ENCODE data around the gene RABGAP1L. TPM values are rescaled to one million over a fixed set of nuclear protein-coding genes. Genes with fewer than 3 reads are reported as not detected.

The RABGAP1L gene
- total RNA-seq, 1 donor from 2014 or later, result 80.6 TPM

GRCh38 chr1:174785510-174785909 is 626.2 kb downstream of the RABGAP1L start:
- Histone ChIP-seq H3K36me3 (no peaks in the 10 kb centered on the region), H3K4me1 (no peaks in the 10 kb centered on the region), H3K27ac (no peak overlapping the region), H3K4me3 (no peak overlapping the region), H3K27me3 (no peaks in the 10 kb centered on the region), H3K9me3 (no peaks in the 10 kb centered on the region)
- ATAC-seq (peak; percentile 35), DNase-seq (no peak)
- TF ChIP-seq CTCF (IDR thresholded peaks at IDR 0.05), result no peak
- intact Hi-C loops (cut with DNase I), result no loop called here

- H3K4me3 ChIP-seq, result no peak overlapping the region
- ATAC-seq (no peak), DNase-seq (no peak)
- no peaks in the 10 kb centered on the region for H3K4me1 ChIP-seq
- TF ChIP-seq CTCF (IDR thresholded peaks at IDR 0.05), result no peak
- H3K27ac ChIP-seq, result no peak overlapping the region
- no peaks in the 10 kb centered on the region for H3K27me3 ChIP-seq
- H3K36me3 ChIP-seq, result no peaks in the 10 kb centered on the region
- intact Hi-C loops (cut with DNase I), result no loop called here
- no peaks in the 10 kb centered on the region for H3K9me3 ChIP-seq
Observed at GRCh38 chr1:174786358-174786757, 627.0 kb downstream of the RABGAP1L start.

- intact Hi-C loops (cut with DNase I), result no loop called here
- H3K27me3 ChIP-seq, result no peaks in the 10 kb centered on the region
Observed at GRCh38 chr1:174786760-174787159, 627.4 kb downstream of the RABGAP1L start.

GRCh38 chr1:174788981-174789380 is 629.7 kb downstream of the RABGAP1L start:
- DNase-seq, result no peak
- ATAC-seq, result no peak
- H3K9me3 ChIP-seq, result no peaks in the 10 kb centered on the region
- no peak overlapping the region for H3K27ac ChIP-seq
- no peaks in the 10 kb centered on the region for H3K36me3 ChIP-seq
- no peak for TF ChIP-seq CTCF (IDR thresholded peaks at IDR 0.05)
- H3K4me3 ChIP-seq, result no peak overlapping the region
- intact Hi-C loops (cut with DNase I), result no loop called here
- H3K4me1 ChIP-seq, result no peaks in the 10 kb centered on the region
- H3K27me3 ChIP-seq, result no peaks in the 10 kb centered on the region

More at GRCh38 chr1:174786760-174787159, 627.4 kb downstream of the RABGAP1L start:
- Histone ChIP-seq H3K4me3 (no peak overlapping the region), H3K9me3 (no peaks in the 10 kb centered on the region), H3K36me3 (no peaks in the 10 kb centered on the region), H3K27ac (no peak overlapping the region), H3K4me1 (no peaks in the 10 kb centered on the region)
- no peak for ATAC-seq
- no peak for DNase-seq
- no peak for TF ChIP-seq CTCF (IDR thresholded peaks at IDR 0.05)

- TF ChIP-seq CTCF (IDR thresholded peaks at IDR 0.05), result no peak
- Histone ChIP-seq H3K27ac (no peak overlapping the region), H3K36me3 (no peaks in the 10 kb centered on the region), H3K27me3 (no peaks in the 10 kb centered on the region), H3K4me1 (no peaks in the 10 kb centered on the region), H3K9me3 (no peaks in the 10 kb centered on the region), H3K4me3 (no peak overlapping the region)
- intact Hi-C loops (cut with DNase I), result no loop called here
- ATAC-seq (no peak), DNase-seq (no peak)
Observed at GRCh38 chr1:174789399-174789798, 630.1 kb downstream of the RABGAP1L start.

GRCh38 chr1:174791863-174792262 is 632.5 kb downstream of the RABGAP1L start:
- no peak for TF ChIP-seq CTCF (IDR thresholded peaks at IDR 0.05)
- no peaks in the 10 kb centered on the region for H3K4me1 ChIP-seq
- H3K4me3 ChIP-seq, result no peak overlapping the region
- DNase-seq (no peak), ATAC-seq (no peak)
- intact Hi-C loops (cut with DNase I), result no loop called here
- H3K27ac ChIP-seq, result no peak overlapping the region
- H3K36me3 ChIP-seq, result no peaks in the 10 kb centered on the region
- no peaks in the 10 kb centered on the region for H3K9me3 ChIP-seq
- H3K27me3 ChIP-seq, result no peaks in the 10 kb centered on the region
